Epithelial cell of esophagus (primary cell): ENCODE results near the gene SPCS1.
"Not testable (repeated sequence)": the region's sequence is repeated elsewhere in the genome, so short reads cannot be mapped to it uniquely, and the experiment has no call there.

Experiments used
- DNase-seq: peaks from one replicate; pipeline ENCODE4 v3.0.0; 2010; ENCODE audit warnings: low read depth
- H3K4me3 ChIP-seq: 2 replicates; pipeline ENCODE4 v1.5.1; 2011; ENCODE audit warnings: mild to moderate bottlenecking, low read length, control low read depth
- CTCF ChIP-seq: IDR thresholded peaks from 2 replicates; pipeline ENCODE4 v1.5.1; 2011; ENCODE audit warnings: low read depth, mild to moderate bottlenecking, low read length, control low read depth, inconsistent platforms; ENCODE audit not compliant: insufficient read depth; ENCODE audit errors: missing control alignments

SPCS1 gene

GRCh38 chr3:52705688-52706686 lies at the start of gene SPCS1, which contains the start of gene GLT8D1:
Gene SPCS1, plus strand, starts transcription at chr3:52706106. Its CDS starts 141 bp downstream, at chr3:52706247.
Gene GLT8D1, minus strand, starts transcription at chr3:52705791. Its CDS starts 5,331 bp downstream, at chr3:52700460.
- DNase-seq, result peak; percentile 91
- peak within 1 kb of the TSS; percentile 98 for H3K4me3 ChIP-seq
- TF ChIP-seq CTCF, result no peak

- no peak for TF ChIP-seq CTCF
- H3K4me3 ChIP-seq, result no peak overlapping the region
- DNase-seq, result no peak
Measured at GRCh38 chr3:52660046-52660445, 45.9 kb upstream of the SPCS1 start.

- no peak overlapping the region for H3K4me3 ChIP-seq
- DNase-seq, result no peak
- no peak for TF ChIP-seq CTCF
Measured at GRCh38 chr3:52663098-52663497, 42.8 kb upstream of the SPCS1 start.

DNA sequence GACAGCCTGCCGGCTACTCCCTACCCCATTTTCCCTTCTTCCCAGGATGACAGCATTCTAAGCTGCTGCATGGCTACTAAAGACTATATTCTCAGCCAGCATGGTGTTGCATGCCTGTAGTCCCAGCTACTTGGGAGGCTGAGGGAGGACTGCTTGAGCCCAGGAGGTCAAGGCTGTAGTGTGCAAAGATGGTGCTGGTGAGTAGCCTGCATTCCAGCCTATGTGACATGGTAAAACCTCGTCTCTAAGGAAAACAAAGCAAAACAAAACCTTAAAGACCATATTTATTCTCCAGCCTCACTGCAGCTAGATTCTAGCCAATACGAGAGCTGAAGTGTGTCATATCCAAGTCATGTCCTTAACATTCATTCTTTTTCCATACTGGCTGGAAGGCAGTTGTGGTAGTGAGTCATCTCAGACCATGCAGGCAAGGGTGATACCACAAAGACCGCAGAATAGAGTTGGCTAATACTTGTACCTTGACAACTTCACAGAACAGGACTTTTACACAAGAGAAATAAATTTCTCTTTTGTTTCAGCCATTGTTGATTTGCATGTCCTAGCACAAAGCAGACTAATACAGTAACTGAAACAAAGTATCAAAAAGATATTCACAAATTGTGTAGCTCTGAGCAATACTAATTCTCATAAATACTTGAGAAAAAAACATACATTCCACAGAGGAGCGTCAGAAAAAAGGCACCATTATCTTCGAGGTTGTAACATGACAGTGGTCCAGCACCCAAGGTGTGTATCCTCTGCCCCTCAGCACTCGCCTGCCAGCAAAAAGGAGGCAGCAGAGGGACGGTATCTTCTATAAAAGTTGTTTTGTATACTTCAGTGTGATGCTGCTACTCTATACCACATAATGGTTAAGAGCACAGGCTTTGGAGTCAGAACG lies 35.0 kb upstream of the SPCS1 start:
- no peak overlapping the region for H3K4me3 ChIP-seq
- no peak for TF ChIP-seq CTCF
- peak; percentile 99 for DNase-seq

DNA sequence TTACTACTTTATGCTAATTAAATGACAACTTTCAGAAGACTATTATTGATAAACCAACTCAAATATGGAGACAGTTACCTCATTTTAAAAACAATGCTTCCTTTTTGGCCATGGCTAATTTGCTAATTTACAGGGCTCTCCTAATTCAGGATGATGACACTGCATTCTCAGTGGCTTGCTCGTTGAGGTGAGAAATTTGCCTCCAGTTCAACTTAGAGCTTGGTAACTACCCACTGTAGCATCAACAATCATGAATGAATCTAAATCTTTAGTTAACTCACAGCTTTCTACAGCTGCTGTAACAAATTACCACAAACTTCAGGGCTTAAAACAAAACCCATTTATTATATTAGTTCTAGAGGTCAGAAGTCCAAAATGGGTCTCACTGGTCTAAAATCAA lies 34.2 kb upstream of the SPCS1 start:
- TF ChIP-seq CTCF, result no peak
- peak; percentile 12 for DNase-seq
- no peak overlapping the region for H3K4me3 ChIP-seq

DNA sequence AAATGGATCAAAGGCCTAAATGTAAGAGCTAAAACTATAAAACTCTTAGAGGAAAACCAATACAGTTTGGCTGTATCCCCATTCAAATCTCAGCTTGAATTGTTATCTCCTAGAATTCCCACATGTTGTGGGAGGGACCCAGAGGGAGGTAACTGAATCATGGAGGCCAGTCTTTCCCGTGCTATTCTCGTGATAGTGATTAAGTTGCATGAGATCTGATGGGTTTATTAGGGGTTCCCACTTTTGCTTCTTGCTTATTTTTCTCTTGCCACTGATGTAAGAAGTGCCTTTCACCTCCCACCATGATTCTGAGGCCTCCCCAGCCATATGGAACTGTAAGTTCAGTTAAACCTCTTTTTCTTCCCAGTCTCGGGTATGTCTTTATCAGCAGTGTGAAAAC lies 29.7 kb upstream of the SPCS1 start:
- not testable (repeated sequence) for DNase-seq, H3K4me3 ChIP-seq
